ENCODE measurements around the gene DYSF.

The DYSF gene

GRCh38 chr2:71685073-71685848 lies 231.9 kb downstream of the DYSF start:
- Histone ChIP-seq H3K4me1 (ENCODE audit: control insufficient read depth, insufficient read depth, low read length, unreplicated experiment) (no peaks in the 10 kb centered on the region), H3K27me3 (ENCODE audit: insufficient read depth, low read length) (peaks cover 15% of the 10 kb centered on the region), H3K4me3 (ENCODE audit: low read depth, low read length) (no peak overlapping the region), H3K27ac (ENCODE audit: low read depth, low read length) (no peak overlapping the region), H3K79me2 (ENCODE audit: control insufficient read depth, insufficient read depth, low read length, unreplicated experiment) (no peaks in the 10 kb centered on the region), H2AFZ (ENCODE audit: low read length, unreplicated experiment) (no peak overlapping the region), H3K36me3 (ENCODE audit: insufficient read depth, low read length) (no peaks in the 10 kb centered on the region)

GRCh38 chr2:71685941-71686611 lies 232.7 kb downstream of the DYSF start:
- Histone ChIP-seq H2AFZ (ENCODE audit: low read length, unreplicated experiment) (no peak overlapping the region), H3K27me3 (ENCODE audit: insufficient read depth, low read length) (peaks cover 15% of the 10 kb centered on the region), H3K4me3 (ENCODE audit: low read depth, low read length) (no peak overlapping the region), H3K4me1 (ENCODE audit: control insufficient read depth, insufficient read depth, low read length, unreplicated experiment) (no peaks in the 10 kb centered on the region), H3K79me2 (ENCODE audit: control insufficient read depth, insufficient read depth, low read length, unreplicated experiment) (no peaks in the 10 kb centered on the region), H3K27ac (ENCODE audit: low read depth, low read length) (no peak overlapping the region), H3K36me3 (ENCODE audit: insufficient read depth, low read length) (no peaks in the 10 kb centered on the region)

DNA sequence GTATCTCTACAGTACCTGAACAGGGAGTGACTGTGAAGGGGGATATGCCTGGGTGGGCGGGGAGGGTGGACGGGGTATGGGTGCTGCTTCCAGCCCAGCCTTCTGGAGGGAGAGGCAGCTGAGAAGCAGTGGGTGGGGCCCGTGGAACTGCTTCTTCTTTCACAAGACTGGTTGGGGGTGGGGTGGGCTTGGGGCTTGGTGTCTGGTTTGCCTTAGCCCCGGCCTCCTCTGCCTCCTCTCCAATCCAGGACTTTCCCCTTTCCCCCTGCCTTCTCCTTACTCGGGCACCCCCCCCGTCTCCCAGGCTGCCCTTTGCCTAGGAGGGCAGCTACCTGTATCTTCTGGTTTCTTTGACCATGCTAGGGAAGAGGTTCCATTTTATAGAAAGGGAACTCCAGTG lies 233.4 kb downstream of the DYSF start:
- H3K79me2 ChIP-seq (ENCODE audit: control insufficient read depth, insufficient read depth, low read length, unreplicated experiment) = no peaks in the 10 kb centered on the region
- H3K36me3 ChIP-seq (ENCODE audit: insufficient read depth, low read length) = no peaks in the 10 kb centered on the region
- H3K27ac ChIP-seq (ENCODE audit: low read depth, low read length) = no peak overlapping the region
- H3K27me3 ChIP-seq (ENCODE audit: insufficient read depth, low read length) = peaks cover 12% of the 10 kb centered on the region
- H3K4me1 ChIP-seq (ENCODE audit: control insufficient read depth, insufficient read depth, low read length, unreplicated experiment) = no peaks in the 10 kb centered on the region
- H2AFZ ChIP-seq (ENCODE audit: low read length, unreplicated experiment) = no peak overlapping the region
- no peak overlapping the region for H3K4me3 ChIP-seq (ENCODE audit: low read depth, low read length)

GRCh38 chr2:71687412-71687811 lies 234.1 kb downstream of the DYSF start:
- Histone ChIP-seq H3K4me1 (ENCODE audit: control insufficient read depth, insufficient read depth, low read length, unreplicated experiment) (no peaks in the 10 kb centered on the region), H2AFZ (ENCODE audit: low read length, unreplicated experiment) (no peak overlapping the region), H3K36me3 (ENCODE audit: insufficient read depth, low read length) (no peaks in the 10 kb centered on the region), H3K4me3 (ENCODE audit: low read depth, low read length) (no peak overlapping the region), H3K27ac (ENCODE audit: low read depth, low read length) (no peak overlapping the region), H3K27me3 (ENCODE audit: insufficient read depth, low read length) (peaks cover 19% of the 10 kb centered on the region), H3K79me2 (ENCODE audit: control insufficient read depth, insufficient read depth, low read length, unreplicated experiment) (no peaks in the 10 kb centered on the region)

GRCh38 chr2:71688530-71688929 lies 235.2 kb downstream of the DYSF start:
- Histone ChIP-seq H3K4me1 (ENCODE audit: control insufficient read depth, insufficient read depth, low read length, unreplicated experiment) (no peaks in the 10 kb centered on the region), H3K27me3 (ENCODE audit: insufficient read depth, low read length) (peaks cover 22% of the 10 kb centered on the region), H3K36me3 (ENCODE audit: insufficient read depth, low read length) (no peaks in the 10 kb centered on the region), H3K79me2 (ENCODE audit: control insufficient read depth, insufficient read depth, low read length, unreplicated experiment) (no peaks in the 10 kb centered on the region), H3K4me3 (ENCODE audit: low read depth, low read length) (no peak overlapping the region), H2AFZ (ENCODE audit: low read length, unreplicated experiment) (no peak overlapping the region), H3K27ac (ENCODE audit: low read depth, low read length) (no peak overlapping the region)

DNA sequence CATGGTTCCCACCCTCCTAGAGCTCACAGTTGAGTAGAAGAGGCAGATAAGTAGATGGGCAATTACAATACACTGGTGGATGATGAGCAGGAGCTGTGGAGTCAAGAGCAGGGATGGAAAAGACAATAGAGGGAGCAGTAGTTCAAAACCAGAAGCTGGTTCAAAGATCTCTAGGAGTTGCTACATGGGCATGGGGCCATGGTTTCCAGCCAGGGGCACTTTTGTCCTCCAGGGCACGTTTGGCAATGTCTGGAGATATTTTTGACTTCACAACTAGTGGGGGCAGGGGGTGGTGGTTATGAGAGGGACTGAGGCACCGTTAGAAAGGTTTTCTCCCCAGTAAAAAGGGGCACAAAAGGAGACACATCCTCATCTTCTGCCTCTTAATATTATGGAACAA lies 236.0 kb downstream of the DYSF start:
- Histone ChIP-seq H3K4me3 (ENCODE audit: low read depth, low read length) (no peak overlapping the region), H3K79me2 (ENCODE audit: control insufficient read depth, insufficient read depth, low read length, unreplicated experiment) (no peaks in the 10 kb centered on the region), H3K36me3 (ENCODE audit: insufficient read depth, low read length) (no peaks in the 10 kb centered on the region), H2AFZ (ENCODE audit: low read length, unreplicated experiment) (no peak overlapping the region), H3K4me1 (ENCODE audit: control insufficient read depth, insufficient read depth, low read length, unreplicated experiment) (no peaks in the 10 kb centered on the region), H3K27me3 (ENCODE audit: insufficient read depth, low read length) (peaks cover 29% of the 10 kb centered on the region), H3K27ac (ENCODE audit: low read depth, low read length) (no peak overlapping the region)

- Histone ChIP-seq H2AFZ (ENCODE audit: low read length, unreplicated experiment) (no peak overlapping the region), H3K27me3 (ENCODE audit: insufficient read depth, low read length) (peaks cover 30% of the 10 kb centered on the region), H3K4me1 (ENCODE audit: control insufficient read depth, insufficient read depth, low read length, unreplicated experiment) (no peaks in the 10 kb centered on the region), H3K79me2 (ENCODE audit: control insufficient read depth, insufficient read depth, low read length, unreplicated experiment) (no peaks in the 10 kb centered on the region), H3K27ac (ENCODE audit: low read depth, low read length) (no peak overlapping the region), H3K4me3 (ENCODE audit: low read depth, low read length) (no peak overlapping the region), H3K36me3 (ENCODE audit: insufficient read depth, low read length) (no peaks in the 10 kb centered on the region)
Observed at GRCh38 chr2:71689968-71690834, 236.8 kb downstream of the DYSF start.

DNA sequence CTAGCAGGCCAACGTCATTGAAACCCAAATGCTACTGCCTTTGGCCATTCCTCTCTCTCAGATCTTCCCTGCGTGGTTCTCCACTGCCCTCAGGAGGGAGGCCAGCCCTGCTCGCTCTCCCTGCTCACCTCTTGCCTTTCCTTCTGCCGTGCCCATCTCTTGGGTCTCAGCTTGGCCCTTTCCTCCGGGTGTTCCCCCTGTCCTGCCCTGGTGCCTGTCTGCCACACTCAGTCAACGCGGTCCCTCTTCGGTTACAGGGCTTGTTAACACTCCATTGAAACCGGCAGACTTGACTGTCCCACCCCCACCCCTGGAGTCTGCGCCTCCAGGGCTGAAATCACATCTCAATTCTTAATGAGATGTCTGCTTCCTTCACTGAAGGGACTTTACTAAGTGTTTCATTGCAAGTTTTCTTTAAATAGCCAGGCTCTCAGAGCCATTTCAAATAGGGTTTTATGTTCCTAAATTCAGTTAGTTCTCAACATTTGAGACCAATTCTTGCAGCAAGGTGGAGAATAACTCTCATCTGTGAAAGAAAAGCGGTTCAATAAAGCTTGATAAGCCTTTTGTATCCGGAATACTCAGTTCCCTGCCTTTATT lies 237.6 kb downstream of the DYSF start:
- Histone ChIP-seq H3K79me2 (ENCODE audit: control insufficient read depth, insufficient read depth, low read length, unreplicated experiment) (no peaks in the 10 kb centered on the region), H2AFZ (ENCODE audit: low read length, unreplicated experiment) (no peak overlapping the region), H3K4me3 (ENCODE audit: low read depth, low read length) (no peak overlapping the region), H3K4me1 (ENCODE audit: control insufficient read depth, insufficient read depth, low read length, unreplicated experiment) (no peaks in the 10 kb centered on the region), H3K27ac (ENCODE audit: low read depth, low read length) (no peak overlapping the region), H3K27me3 (ENCODE audit: insufficient read depth, low read length) (peaks cover 30% of the 10 kb centered on the region), H3K36me3 (ENCODE audit: insufficient read depth, low read length) (no peaks in the 10 kb centered on the region)

- H3K4me1 ChIP-seq (ENCODE audit: control insufficient read depth, insufficient read depth, low read length, unreplicated experiment) = no peaks in the 10 kb centered on the region
- H3K36me3 ChIP-seq (ENCODE audit: insufficient read depth, low read length) = no peaks in the 10 kb centered on the region
- no peak overlapping the region for H3K4me3 ChIP-seq (ENCODE audit: low read depth, low read length)
- no peak overlapping the region for H2AFZ ChIP-seq (ENCODE audit: low read length, unreplicated experiment)
- H3K79me2 ChIP-seq (ENCODE audit: control insufficient read depth, insufficient read depth, low read length, unreplicated experiment) = no peaks in the 10 kb centered on the region
- no peak overlapping the region for H3K27ac ChIP-seq (ENCODE audit: low read depth, low read length)
- peaks cover 34% of the 10 kb centered on the region for H3K27me3 ChIP-seq (ENCODE audit: insufficient read depth, low read length)
Observed at GRCh38 chr2:71691747-71692441, 238.5 kb downstream of the DYSF start.

Measured in ACC112 (cell line).